A549 treated with CpdA at 1 μM for 4 hours (cell line): ENCODE measurements around the gene OGFR. TPM values are rescaled to one million over a fixed set of nuclear protein-coding genes. Genes with fewer than 3 reads are reported as not detected.

Experiments used
- total RNA-seq: library from RNA; stranded (reverse); fragments of 200-300 nt; extraction: Qiagen RNA extraction; gene quantifications from 5 replicates; pipeline ENCODE4 v1.2.3, GENCODE V29; 2022; ENCODE audit warnings: low read depth

The OGFR gene
- total RNA-seq, result 39.8 to 50.5 TPM (median 45.6 TPM) in 5 replicates

GRCh38 chr20:62804627-62805154 is at the start of gene OGFR:
OGFR (plus strand) TSS chr20:62804835; CDS start chr20:62804860, 25 bp downstream.

GRCh38 chr20:62816884-62817873 is 12.5 kb downstream of the OGFR start, which contains the start of gene COL9A3:
COL9A3 (plus strand) TSS chr20:62817050; CDS start chr20:62817065, 15 bp downstream.

DNA sequence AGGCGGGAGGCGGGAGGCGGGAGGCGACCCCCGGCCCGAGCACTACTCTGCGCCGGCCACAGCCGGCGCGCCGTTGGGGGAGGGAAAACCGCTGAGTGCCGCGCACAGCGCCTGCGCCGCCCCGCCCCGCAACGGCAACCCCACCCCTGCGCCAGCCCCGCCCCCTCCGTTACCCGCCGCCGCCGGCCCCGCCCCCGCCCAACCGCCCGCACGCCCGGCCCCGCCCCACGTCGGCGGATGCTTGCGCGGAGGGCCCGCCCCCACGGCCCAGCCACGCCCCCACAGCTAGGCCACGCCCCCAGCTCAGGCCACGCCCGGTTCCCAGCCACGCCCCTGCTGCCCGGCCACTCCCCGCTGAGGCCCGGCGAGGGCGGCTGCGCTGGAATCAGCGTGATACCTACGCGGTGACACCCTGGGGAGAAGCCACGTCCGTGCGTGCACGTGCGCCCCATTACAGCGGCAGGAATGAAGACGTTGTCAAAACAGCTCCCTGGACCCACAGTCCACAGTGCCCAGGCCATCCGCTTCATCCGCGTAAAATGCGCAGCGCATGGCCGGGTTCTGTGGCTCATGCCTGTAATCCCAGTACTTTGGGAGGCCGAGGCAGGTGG is 57.2 kb downstream of the OGFR start, which contains the start of gene TCFL5:
Gene TCFL5 (minus strand): TSS at position 97 of the 611 bp plus-strand sequence. CDS start 152 bp downstream, outside the sequence.

Other genes starting within 250 kb of the OGFR start
- 4.5 to 9.1 TPM (median 8.6 TPM) in 5 replicates for gene SLCO4A1, start 162.3 kb upstream of the OGFR start, total RNA-seq
- 0.09 to 0.45 TPM (median 0.16 TPM) in 5 replicates for gene NTSR1, start 96.0 kb upstream of the OGFR start, total RNA-seq
- 21.4 to 26.5 TPM (median 24.2 TPM) in 5 replicates for gene MRGBP, start 8.4 kb upstream of the OGFR start, total RNA-seq
- 0.40 to 0.72 TPM (median 0.50 TPM) in 5 replicates for gene COL9A3, start 12.2 kb downstream of the OGFR start, total RNA-seq
- gene TCFL5, start 57.0 kb downstream of the OGFR start, total RNA-seq, result 3.8 to 5.2 TPM (median 4.5 TPM) in 5 replicates
- 21.5 to 25.3 TPM (median 22.7 TPM) in 5 replicates for gene DIDO1, start 121.7 kb downstream of the OGFR start, total RNA-seq
- 20.4 to 23.8 TPM (median 22.2 TPM) in 5 replicates for gene GID8, start 133.3 kb downstream of the OGFR start, total RNA-seq
- 0.05 to 0.08 TPM in 2 of 5 replicates, not detected in the others for gene SLC17A9, start 147.9 kb downstream of the OGFR start, total RNA-seq
- not detected in 5 replicates for gene BHLHE23, start 202.1 kb downstream of the OGFR start, total RNA-seq